Upper lobe of right lung (tissue), 1 donor: Measurements from ENCODE around the gene ATXN7. TPM values are rescaled to one million over a fixed set of nuclear protein-coding genes. Genes with fewer than 3 reads are reported as not detected.

Experiments used
- ATAC-seq: fragments of 200-7000 bp; cut with Tn5 transposase; one replicate; pipeline ENCODE4 v1.9.1; 2020; ENCODE audit warnings: mild to moderate bottlenecking, moderate library complexity
- DNase-seq: peaks from one replicate; pipeline ENCODE4 v3.0.0-alpha.2; 2020
- H3K27ac ChIP-seq: fragments of 200-600 bp; one replicate; pipeline ENCODE4 v1.8.0; 2022
- H3K27me3 ChIP-seq: fragments of 200-600 bp; one replicate; pipeline ENCODE4 v1.8.0; 2022; ENCODE audit warnings: mild to moderate bottlenecking
- H3K36me3 ChIP-seq: fragments of 200-600 bp; one replicate; pipeline ENCODE4 v1.8.0; 2022
- H3K4me1 ChIP-seq: fragments of 200-600 bp; one replicate; pipeline ENCODE4 v1.8.0; 2022
- H3K4me3 ChIP-seq: fragments of 200-600 bp; one replicate; pipeline ENCODE4 v1.8.0; 2022; ENCODE audit warnings: mild to moderate bottlenecking
- H3K9me3 ChIP-seq: fragments of 200-600 bp; one replicate; pipeline ENCODE4 v1.8.0; 2022
- intact Hi-C: fragments of 100-400 bp; cut with DNase I; formaldehyde crosslinking; loops from one replicate; pipeline ENCODE4 v1.11.0; 2022
- total RNA-seq: library from RNA; stranded (reverse); fragmentation: NEBNext Ultra II Directional; extraction: Animal tissue kit (Norgen Biotek cat#: 25700); gene quantifications from one replicate; pipeline ENCODE4 v1.2.1, GENCODE V29; 2021
- TF ChIP-seq, protein P1 (sequence below): fragments of 200-600 bp; IDR thresholded peaks from one replicate; pipeline ENCODE4 v1.8.0; 2022; ENCODE audit warnings: antibody characterized with exemption
- donor health status: DM: no; HTN: yes; CAD: no; lungs with severe emphysema.

ATXN7 gene
- total RNA-seq, 1 donor from 2014 or later: 35.5 TPM

DNA sequence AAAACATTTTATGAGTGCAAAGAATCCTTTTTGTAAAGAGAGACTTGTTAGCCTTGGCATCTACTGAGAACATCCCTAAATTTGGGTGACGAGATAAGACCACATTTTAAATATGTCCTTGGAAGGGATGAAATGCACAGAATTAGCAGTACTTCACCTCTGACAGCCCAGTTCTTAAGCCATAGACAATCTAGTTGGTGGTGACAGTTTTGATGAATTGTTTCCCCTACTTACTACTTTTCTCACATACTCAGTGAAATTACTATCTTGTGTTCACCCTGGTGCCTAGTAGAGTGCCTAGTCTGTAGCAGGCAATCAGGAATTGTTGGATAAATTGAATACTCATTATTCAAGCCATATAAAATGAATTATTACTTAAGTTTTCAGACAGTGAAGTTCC lies 45.1 kb downstream of the ATXN7 start:
- DNase-seq: no peak
- Histone ChIP-seq H3K4me3 (no peak overlapping the region), H3K9me3 (no peaks in the 10 kb centered on the region), H3K36me3 (no peaks in the 10 kb centered on the region), H3K27ac (no peak overlapping the region), H3K4me1 (peaks cover 19% of the 10 kb centered on the region), H3K27me3 (no peaks in the 10 kb centered on the region)
- TF ChIP-seq, protein P1, sequence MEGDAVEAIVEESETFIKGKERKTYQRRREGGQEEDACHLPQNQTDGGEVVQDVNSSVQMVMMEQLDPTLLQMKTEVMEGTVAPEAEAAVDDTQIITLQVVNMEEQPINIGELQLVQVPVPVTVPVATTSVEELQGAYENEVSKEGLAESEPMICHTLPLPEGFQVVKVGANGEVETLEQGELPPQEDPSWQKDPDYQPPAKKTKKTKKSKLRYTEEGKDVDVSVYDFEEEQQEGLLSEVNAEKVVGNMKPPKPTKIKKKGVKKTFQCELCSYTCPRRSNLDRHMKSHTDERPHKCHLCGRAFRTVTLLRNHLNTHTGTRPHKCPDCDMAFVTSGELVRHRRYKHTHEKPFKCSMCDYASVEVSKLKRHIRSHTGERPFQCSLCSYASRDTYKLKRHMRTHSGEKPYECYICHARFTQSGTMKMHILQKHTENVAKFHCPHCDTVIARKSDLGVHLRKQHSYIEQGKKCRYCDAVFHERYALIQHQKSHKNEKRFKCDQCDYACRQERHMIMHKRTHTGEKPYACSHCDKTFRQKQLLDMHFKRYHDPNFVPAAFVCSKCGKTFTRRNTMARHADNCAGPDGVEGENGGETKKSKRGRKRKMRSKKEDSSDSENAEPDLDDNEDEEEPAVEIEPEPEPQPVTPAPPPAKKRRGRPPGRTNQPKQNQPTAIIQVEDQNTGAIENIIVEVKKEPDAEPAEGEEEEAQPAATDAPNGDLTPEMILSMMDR: no peak
- no peak for ATAC-seq
- intact Hi-C loops: no loop called here

DNA sequence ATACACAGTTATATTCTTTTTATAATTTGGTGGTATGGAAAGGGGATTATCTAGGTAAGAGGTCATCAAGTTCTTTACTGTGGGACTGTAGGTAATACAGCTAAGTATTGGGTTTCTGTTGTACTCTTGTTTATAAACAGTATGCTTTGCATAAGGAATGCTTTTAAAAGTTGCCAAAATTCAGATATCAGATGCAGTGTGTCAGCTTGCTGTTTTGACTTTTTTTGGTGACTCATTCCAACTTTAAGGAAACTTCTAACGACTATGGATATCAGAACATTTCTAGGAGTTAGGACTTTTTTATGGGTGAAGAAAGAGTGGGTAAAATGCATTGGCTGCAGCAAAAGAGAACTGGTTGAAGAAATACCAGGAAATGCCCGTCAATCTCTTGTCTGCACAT lies 45.8 kb downstream of the ATXN7 start:
- ATAC-seq: no peak
- H3K36me3 ChIP-seq: no peaks in the 10 kb centered on the region
- intact Hi-C loops: no loop called here
- DNase-seq: no peak
- peaks cover 23% of the 10 kb centered on the region for H3K4me1 ChIP-seq
- TF ChIP-seq, protein P1: no peak
- no peaks in the 10 kb centered on the region for H3K9me3 ChIP-seq
- H3K27me3 ChIP-seq: no peaks in the 10 kb centered on the region
- no peak overlapping the region for H3K4me3 ChIP-seq
- H3K27ac ChIP-seq: no peak overlapping the region

DNA sequence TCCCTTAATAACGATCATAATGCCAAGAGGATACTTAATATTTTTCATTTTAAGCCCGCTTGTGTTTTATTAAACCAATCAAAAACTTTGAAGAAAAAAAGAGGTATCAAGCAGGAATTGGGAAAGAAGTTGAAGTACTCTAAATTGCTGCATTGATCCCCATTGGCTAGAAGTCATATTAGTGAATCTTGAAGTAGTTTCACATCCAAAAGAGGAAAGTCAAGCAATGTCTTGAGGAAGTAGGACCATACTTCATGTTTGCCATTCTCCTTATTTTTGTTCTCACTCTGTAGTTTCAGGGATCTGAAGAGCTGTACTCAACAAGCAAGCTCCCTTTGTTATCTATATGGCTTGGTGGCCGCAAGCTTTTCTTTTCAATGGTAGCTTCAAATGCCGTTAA lies 46.3 kb downstream of the ATXN7 start:
- ATAC-seq (no peak), DNase-seq (no peak)
- peaks cover 23% of the 10 kb centered on the region for H3K4me1 ChIP-seq
- no peaks in the 10 kb centered on the region for H3K9me3 ChIP-seq
- TF ChIP-seq, protein P1: no peak
- intact Hi-C loops: no loop called here
- H3K4me3 ChIP-seq: no peak overlapping the region
- peaks cover under 1% of the 10 kb centered on the region for H3K36me3 ChIP-seq
- no peak overlapping the region for H3K27ac ChIP-seq
- H3K27me3 ChIP-seq: no peaks in the 10 kb centered on the region

DNA sequence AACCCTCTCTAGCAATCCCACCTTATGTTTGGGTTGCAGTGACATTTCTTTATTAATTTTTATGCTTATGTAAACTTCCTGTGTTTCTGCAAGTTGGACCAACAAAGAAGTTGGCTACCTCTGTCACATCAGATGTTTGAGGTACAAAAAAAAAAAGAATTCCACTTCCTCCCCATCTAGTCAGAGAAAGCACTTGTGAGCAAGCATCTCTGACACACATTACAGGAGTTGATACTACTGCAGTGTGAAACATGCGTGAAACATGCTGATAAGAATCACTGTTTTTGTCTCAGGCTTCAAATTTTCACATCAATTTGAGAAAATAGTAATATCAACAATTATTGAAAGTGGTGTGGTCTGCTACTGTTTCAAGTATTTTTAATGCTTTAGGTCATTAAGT lies 47.2 kb downstream of the ATXN7 start:
- ATAC-seq: no peak
- H3K27me3 ChIP-seq: no peaks in the 10 kb centered on the region
- TF ChIP-seq, protein P1: no peak
- DNase-seq: no peak
- H3K9me3 ChIP-seq: no peaks in the 10 kb centered on the region
- H3K4me3 ChIP-seq: no peak overlapping the region
- intact Hi-C loops: no loop called here
- peaks cover 10% of the 10 kb centered on the region for H3K36me3 ChIP-seq
- no peak overlapping the region for H3K27ac ChIP-seq
- H3K4me1 ChIP-seq: peaks cover 23% of the 10 kb centered on the region

DNA sequence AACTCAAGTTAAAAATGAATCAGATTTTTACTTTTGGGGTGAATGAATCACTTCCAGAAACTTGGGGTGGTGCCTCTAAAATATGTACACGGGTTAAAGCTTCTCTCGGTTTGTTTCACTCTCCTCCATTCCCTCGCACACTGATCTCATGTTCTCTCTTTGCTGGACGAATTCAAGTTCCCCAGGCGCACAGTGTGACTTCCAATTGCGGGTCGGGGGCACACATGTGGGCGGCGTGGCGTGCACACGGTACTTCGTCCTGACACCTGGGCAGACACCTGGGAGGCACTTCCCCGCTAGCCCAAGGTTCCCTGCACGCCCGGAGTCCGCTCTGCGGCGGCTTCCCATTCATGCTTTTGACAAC lies 47.8 kb downstream of the ATXN7 start:
- intact Hi-C loops: no loop called here
- ATAC-seq (no peak), DNase-seq (no peak)
- TF ChIP-seq, protein P1: no peak
- peak overlapping the region; percentile 96 for H3K27ac ChIP-seq
- no peaks in the 10 kb centered on the region for H3K27me3 ChIP-seq
- H3K36me3 ChIP-seq: peaks cover 14% of the 10 kb centered on the region
- H3K9me3 ChIP-seq: no peaks in the 10 kb centered on the region
- peaks cover 23% of the 10 kb centered on the region for H3K4me1 ChIP-seq
- peak overlapping the region; percentile 80 for H3K4me3 ChIP-seq
